GM12878 (cell line): Measurements from ENCODE around the gene CD9. TPM values are rescaled to one million over a fixed set of nuclear protein-coding genes. Genes with fewer than 3 reads are reported as not detected.

Experiments used
- EED ChIP-seq: sonication (generic); IDR thresholded peaks from 2 replicates; pipeline ENCODE4 v1.6.1; 2016; ENCODE audit warnings: antibody characterized with exemption, low read depth
- IRF4 ChIP-seq: IDR thresholded peaks from 2 replicates; pipeline ENCODE4 v1.6.1; 2011; ENCODE audit warnings: low read depth, low read length
- SRF ChIP-seq, 2 experiments: IDR thresholded peaks; 2 replicates each; pipeline ENCODE4 v1.6.1; 2011; ENCODE audit warnings: low read depth in 2 of 2, low read length in 2 of 2, mild to moderate bottlenecking in 1 of 2, moderate library complexity in 1 of 2
- polyA plus RNA-seq, 11 experiments: library from polyadenylated mRNA; depleted of rRNA in 4 of 11; unstranded in 6 of 11; stranded (reverse) in 5 of 11; fragments of >200 nt; fragmentation: Nextera tagmentation in 4 of 11; fragmentation: Illumina TruSeq in 1 of 11; extraction: Ambion mirVana in 4 of 11; extraction: Trizol in 1 of 11; gene quantifications; 1 replicate in 1 of 11; 2 replicates in 10 of 11; pipeline versions ENCODE4 v1.2.1 to v1.2.3, GENCODE V29; 2011 to 2016; ENCODE audit warnings: inconsistent platforms in 2 of 11, missing spikeins in 2 of 11, low read depth in 1 of 11
- total RNA-seq, 4 experiments: library from RNA; depleted of rRNA in 3 of 4; stranded (reverse); fragments of >200 nt in 3 of 4; fragmentation: Illumina TruSeq in 1 of 4; extraction: Trizol in 1 of 4; gene quantifications; 2 replicates each; pipeline versions ENCODE4 v1.2.1 to v1.2.3, GENCODE V29; 2013 to 2021
- TF ChIP-seq, protein P1 (sequence below): fragments of 450-650 bp; IDR thresholded peaks from 2 replicates; pipeline ENCODE4 v1.6.1; 2016; ENCODE audit warnings: mild to moderate bottlenecking, moderate library complexity, borderline replicate concordance
- TF ChIP-seq, protein P2 (sequence below): IDR thresholded peaks from 2 replicates; pipeline ENCODE4 v1.6.1; 2012; ENCODE audit warnings: low read depth, low read length, improper control_type of control experiment
- TF ChIP-seq, protein P3 (sequence below): fragments of 150-350 bp; IDR thresholded peaks from 2 replicates; pipeline ENCODE4 v1.6.1; 2014; ENCODE audit warnings: mild to moderate bottlenecking, low read depth, low read length

CD9 gene
- total and polyA plus RNA-seq, 10 of the 15 experiments (the other 5 are each of a cell fraction or from before 2014, with no cell fraction given), result 4.8 to 29.9 (median 9.7) TPM

DNA sequence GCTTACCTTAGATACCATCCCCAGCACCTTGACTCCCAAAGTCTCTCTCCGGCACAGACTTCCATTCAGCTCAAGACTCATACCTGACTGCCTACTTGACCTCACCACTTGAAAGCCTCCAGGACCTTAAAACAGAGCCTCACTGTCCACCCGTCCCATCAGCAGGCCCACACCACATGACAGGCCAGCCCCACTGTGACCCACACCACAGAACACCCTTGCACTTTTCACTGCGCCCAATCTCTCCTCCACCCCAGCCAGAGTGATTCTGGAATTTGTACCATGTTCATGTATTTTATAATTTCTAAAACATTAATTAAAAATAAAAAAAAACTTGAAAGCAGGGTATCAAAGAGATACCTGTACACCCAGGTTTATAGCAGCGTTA is 82.2 kb downstream of the CD9 start (continued):
- TF ChIP-seq, protein P1, sequence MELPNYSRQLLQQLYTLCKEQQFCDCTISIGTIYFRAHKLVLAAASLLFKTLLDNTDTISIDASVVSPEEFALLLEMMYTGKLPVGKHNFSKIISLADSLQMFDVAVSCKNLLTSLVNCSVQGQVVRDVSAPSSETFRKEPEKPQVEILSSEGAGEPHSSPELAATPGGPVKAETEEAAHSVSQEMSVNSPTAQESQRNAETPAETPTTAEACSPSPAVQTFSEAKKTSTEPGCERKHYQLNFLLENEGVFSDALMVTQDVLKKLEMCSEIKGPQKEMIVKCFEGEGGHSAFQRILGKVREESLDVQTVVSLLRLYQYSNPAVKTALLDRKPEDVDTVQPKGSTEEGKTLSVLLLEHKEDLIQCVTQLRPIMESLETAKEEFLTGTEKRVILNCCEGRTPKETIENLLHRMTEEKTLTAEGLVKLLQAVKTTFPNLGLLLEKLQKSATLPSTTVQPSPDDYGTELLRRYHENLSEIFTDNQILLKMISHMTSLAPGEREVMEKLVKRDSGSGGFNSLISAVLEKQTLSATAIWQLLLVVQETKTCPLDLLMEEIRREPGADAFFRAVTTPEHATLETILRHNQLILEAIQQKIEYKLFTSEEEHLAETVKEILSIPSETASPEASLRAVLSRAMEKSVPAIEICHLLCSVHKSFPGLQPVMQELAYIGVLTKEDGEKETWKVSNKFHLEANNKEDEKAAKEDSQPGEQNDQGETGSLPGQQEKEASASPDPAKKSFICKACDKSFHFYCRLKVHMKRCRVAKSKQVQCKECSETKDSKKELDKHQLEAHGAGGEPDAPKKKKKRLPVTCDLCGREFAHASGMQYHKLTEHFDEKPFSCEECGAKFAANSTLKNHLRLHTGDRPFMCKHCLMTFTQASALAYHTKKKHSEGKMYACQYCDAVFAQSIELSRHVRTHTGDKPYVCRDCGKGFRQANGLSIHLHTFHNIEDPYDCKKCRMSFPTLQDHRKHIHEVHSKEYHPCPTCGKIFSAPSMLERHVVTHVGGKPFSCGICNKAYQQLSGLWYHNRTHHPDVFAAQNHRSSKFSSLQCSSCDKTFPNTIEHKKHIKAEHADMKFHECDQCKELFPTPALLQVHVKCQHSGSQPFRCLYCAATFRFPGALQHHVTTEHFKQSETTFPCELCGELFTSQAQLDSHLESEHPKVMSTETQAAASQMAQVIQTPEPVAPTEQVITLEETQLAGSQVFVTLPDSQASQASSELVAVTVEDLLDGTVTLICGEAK, result no peak
- TF ChIP-seq SRF (IDR thresholded peaks at IDR 0.05; ENCODE audit: low read depth in 2 of 2, low read length in 2 of 2) (no peak), IRF4 (no peak), EED (no peak)
- TF ChIP-seq, protein P2, sequence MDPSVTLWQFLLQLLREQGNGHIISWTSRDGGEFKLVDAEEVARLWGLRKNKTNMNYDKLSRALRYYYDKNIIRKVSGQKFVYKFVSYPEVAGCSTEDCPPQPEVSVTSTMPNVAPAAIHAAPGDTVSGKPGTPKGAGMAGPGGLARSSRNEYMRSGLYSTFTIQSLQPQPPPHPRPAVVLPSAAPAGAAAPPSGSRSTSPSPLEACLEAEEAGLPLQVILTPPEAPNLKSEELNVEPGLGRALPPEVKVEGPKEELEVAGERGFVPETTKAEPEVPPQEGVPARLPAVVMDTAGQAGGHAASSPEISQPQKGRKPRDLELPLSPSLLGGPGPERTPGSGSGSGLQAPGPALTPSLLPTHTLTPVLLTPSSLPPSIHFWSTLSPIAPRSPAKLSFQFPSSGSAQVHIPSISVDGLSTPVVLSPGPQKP, result no peak
- TF ChIP-seq, protein P3, sequence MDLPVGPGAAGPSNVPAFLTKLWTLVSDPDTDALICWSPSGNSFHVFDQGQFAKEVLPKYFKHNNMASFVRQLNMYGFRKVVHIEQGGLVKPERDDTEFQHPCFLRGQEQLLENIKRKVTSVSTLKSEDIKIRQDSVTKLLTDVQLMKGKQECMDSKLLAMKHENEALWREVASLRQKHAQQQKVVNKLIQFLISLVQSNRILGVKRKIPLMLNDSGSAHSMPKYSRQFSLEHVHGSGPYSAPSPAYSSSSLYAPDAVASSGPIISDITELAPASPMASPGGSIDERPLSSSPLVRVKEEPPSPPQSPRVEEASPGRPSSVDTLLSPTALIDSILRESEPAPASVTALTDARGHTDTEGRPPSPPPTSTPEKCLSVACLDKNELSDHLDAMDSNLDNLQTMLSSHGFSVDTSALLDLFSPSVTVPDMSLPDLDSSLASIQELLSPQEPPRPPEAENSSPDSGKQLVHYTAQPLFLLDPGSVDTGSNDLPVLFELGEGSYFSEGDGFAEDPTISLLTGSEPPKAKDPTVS, result no peak
